GM12878 (cell line): ENCODE results near the gene MPV17. TPM values are rescaled to one million over a fixed set of nuclear protein-coding genes. Genes with fewer than 3 reads are reported as not detected.

Experiments used
- ATAC-seq: fragments of 200-7000 bp; cut with Tn5 transposase; 3 replicates; pipeline ENCODE4 v1.9.1; 2020; ENCODE audit warnings: mild to moderate bottlenecking, moderate library complexity
- BruUV-seq: library from RNA; stranded (reverse); fragments of 400-500 nt; replicated peaks from 2 replicates; lab custom pipeline; 2021; lab: Mats Ljungman, UMichigan
- CTCF ChIA-PET: fragments of 300-600 bp; sonication (Branson Sonifier 250); formaldehyde crosslinking; extraction: SDS; loops from one replicate; lab custom pipeline; 2021; ENCODE audit warnings: inconsistent platforms; lab: Yijun Ruan, JAX
- POLR2A ChIA-PET: fragments of 350-600 bp; formaldehyde crosslinking; extraction: SDS; loops from one replicate; lab custom pipeline; 2021; ENCODE audit warnings: inconsistent platforms; lab: Charles Lee
- RAD21 ChIA-PET: fragments of 300-600 bp; sonication (Branson Sonifier 250); formaldehyde crosslinking; loops from one replicate; lab custom pipeline; 2023; ENCODE audit warnings: antibody characterized with exemption; ENCODE audit not compliant: unreplicated experiment; lab: Charles Lee
- SMC1A ChIA-PET: fragments of 300-600 bp; sonication (Branson Sonifier 250); formaldehyde crosslinking; loops from one replicate; lab custom pipeline; 2023; ENCODE audit not compliant: unreplicated experiment, uncharacterized antibody; lab: Charles Lee
- DNase-seq: peaks from one replicate; pipeline ENCODE4 v3.0.0-alpha.2; 2011; ENCODE audit warnings: low read depth, low spot score
- FAIRE-seq: peaks from 3 replicates; lab custom pipeline; 2011; peaks lifted over from hg19 to GRCh38; lab: Jason Lieb, UNC
- H2AFZ ChIP-seq: 2 replicates; pipeline ENCODE4 v1.6.0; 2011; ENCODE audit warnings: low read depth, low read length, control low read depth; ENCODE audit not compliant: control insufficient read depth
- H3K27ac ChIP-seq: 2 replicates; pipeline ENCODE4 v1.5.1; 2011; ENCODE audit warnings: control low read depth; ENCODE audit not compliant: control insufficient read depth, insufficient read depth
- H3K27me3 ChIP-seq, 2 experiments: replicated peaks in 1 of 2; 2 replicates each; pipeline versions ENCODE4 v1.6.0 to v1.6.1; 2011; ENCODE audit warnings: low read length in 1 of 2; ENCODE audit not compliant: control insufficient read depth in 2 of 2, insufficient read depth in 2 of 2
- H3K36me3 ChIP-seq, 2 experiments: 2 replicates each; pipeline ENCODE4 v1.5.1; 2011; ENCODE audit warnings: low read length in 1 of 2; ENCODE audit not compliant: control insufficient read depth in 2 of 2, insufficient read depth in 2 of 2
- H3K4me1 ChIP-seq: 2 replicates; pipeline ENCODE4 v1.6.1; 2011; ENCODE audit warnings: mild to moderate bottlenecking, low read length, moderate library complexity, mixed read lengths; ENCODE audit not compliant: control insufficient read depth, insufficient read depth
- H3K4me2 ChIP-seq: 2 replicates; pipeline ENCODE4 v1.6.0; 2011; ENCODE audit warnings: control low read depth; ENCODE audit not compliant: control insufficient read depth, insufficient read depth
- H3K4me3 ChIP-seq: fragments of 200-600 bp; sonication (generic); 2 replicates; pipeline ENCODE4 v1.5.1; 2016
- H3K79me2 ChIP-seq: 2 replicates; pipeline ENCODE4 v1.6.0; 2011; ENCODE audit warnings: low read length; ENCODE audit not compliant: control insufficient read depth, insufficient read depth
- H3K9ac ChIP-seq: 2 replicates; pipeline ENCODE4 v1.8.0; 2011; ENCODE audit warnings: low read length, control low read depth, mixed read lengths; ENCODE audit not compliant: control insufficient read depth, insufficient read depth
- H3K9me3 ChIP-seq: replicated peaks from 3 replicates; pipeline ENCODE4 v1.5.1; 2011; ENCODE audit warnings: mild to moderate bottlenecking, low read length; ENCODE audit not compliant: control insufficient read depth, insufficient read depth
- H4K20me1 ChIP-seq: 2 replicates; pipeline ENCODE4 v1.6.0; 2011; ENCODE audit not compliant: control insufficient read depth, insufficient read depth
- CBX5 ChIP-seq: sonication (generic); IDR thresholded peaks from 2 replicates; pipeline ENCODE4 v1.6.1; 2016; ENCODE audit warnings: low read depth, moderate library complexity, mild to moderate bottlenecking, inconsistent platforms
- CHD4 ChIP-seq: fragments of 200-600 bp; sonication (generic); IDR thresholded peaks from 2 replicates; pipeline ENCODE4 v1.6.1; 2016; ENCODE audit warnings: mild to moderate bottlenecking
- JUND ChIP-seq: IDR thresholded peaks from 2 replicates; pipeline ENCODE4 v1.6.1; 2012; ENCODE audit warnings: low read depth, mild to moderate bottlenecking, low read length, improper control_type of control experiment, moderate library complexity
- SIX5 ChIP-seq: IDR thresholded peaks from 2 replicates; pipeline ENCODE4 v1.6.1; 2011; ENCODE audit warnings: mild to moderate bottlenecking, low read depth, low read length, moderate library complexity; ENCODE audit not compliant: severe bottlenecking
- TAF1 ChIP-seq: IDR thresholded peaks from 2 replicates; pipeline ENCODE4 v1.6.1; 2011; ENCODE audit warnings: mild to moderate bottlenecking, low read depth, low read length, borderline replicate concordance
- TCF7 ChIP-seq: IDR thresholded peaks from 2 replicates; pipeline ENCODE4 v1.6.1; 2014; ENCODE audit warnings: antibody characterized with exemption, borderline replicate concordance
- WGBS: methylation state at CpG from one replicate; pipeline ENCODE4 v1.1.6; 2016; ENCODE audit warnings: low lambda C conversion rate; ENCODE audit not compliant: insufficient replicate concordance, insufficient coverage; ENCODE audit errors: missing lambda C conversion rate; 5-methylcytosine and 5-hydroxymethylcytosine counted together
- in situ Hi-C: fragments of 300-500 bp; cut with MboI; formaldehyde crosslinking; loops from 9 replicates; pipeline ENCODE4 v1.14.3; 2018; ENCODE audit warnings: mixed read lengths
- intact Hi-C: fragments of 100-400 bp; cut with micrococcal nuclease; formaldehyde crosslinking; loops from one replicate; pipeline ENCODE4 v1.14.2; 2022; ENCODE audit not compliant: unreplicated experiment
- polyA plus RNA-seq, 11 experiments: library from polyadenylated mRNA; depleted of rRNA in 4 of 11; unstranded in 6 of 11; stranded (reverse) in 5 of 11; fragments of >200 nt; fragmentation: Nextera tagmentation in 4 of 11; fragmentation: Illumina TruSeq in 1 of 11; extraction: Ambion mirVana in 4 of 11; extraction: Trizol in 1 of 11; gene quantifications; 1 replicate in 1 of 11; 2 replicates in 10 of 11; pipeline versions ENCODE4 v1.2.1 to v1.2.3, GENCODE V29; 2011 to 2016; ENCODE audit warnings: inconsistent platforms in 2 of 11, missing spikeins in 2 of 11, low read depth in 1 of 11
- total RNA-seq, 4 experiments: library from RNA; depleted of rRNA in 3 of 4; stranded (reverse); fragments of >200 nt in 3 of 4; fragmentation: Illumina TruSeq in 1 of 4; extraction: Trizol in 1 of 4; gene quantifications; 2 replicates each; pipeline versions ENCODE4 v1.2.1 to v1.2.3, GENCODE V29; 2013 to 2021
- TF ChIP-seq, protein P1 (sequence below): fragments of 450-650 bp; IDR thresholded peaks from 2 replicates; pipeline ENCODE4 v1.6.1; 2017; ENCODE audit warnings: mild to moderate bottlenecking, low read depth, inconsistent platforms; ENCODE audit not compliant: poor library complexity, severe bottlenecking

The MPV17 gene
- total and polyA plus RNA-seq, 10 of the 15 experiments (the other 5 are each of a cell fraction or from before 2014, with no cell fraction given), result 63.4 to 143 (median 89.0) TPM

DNA sequence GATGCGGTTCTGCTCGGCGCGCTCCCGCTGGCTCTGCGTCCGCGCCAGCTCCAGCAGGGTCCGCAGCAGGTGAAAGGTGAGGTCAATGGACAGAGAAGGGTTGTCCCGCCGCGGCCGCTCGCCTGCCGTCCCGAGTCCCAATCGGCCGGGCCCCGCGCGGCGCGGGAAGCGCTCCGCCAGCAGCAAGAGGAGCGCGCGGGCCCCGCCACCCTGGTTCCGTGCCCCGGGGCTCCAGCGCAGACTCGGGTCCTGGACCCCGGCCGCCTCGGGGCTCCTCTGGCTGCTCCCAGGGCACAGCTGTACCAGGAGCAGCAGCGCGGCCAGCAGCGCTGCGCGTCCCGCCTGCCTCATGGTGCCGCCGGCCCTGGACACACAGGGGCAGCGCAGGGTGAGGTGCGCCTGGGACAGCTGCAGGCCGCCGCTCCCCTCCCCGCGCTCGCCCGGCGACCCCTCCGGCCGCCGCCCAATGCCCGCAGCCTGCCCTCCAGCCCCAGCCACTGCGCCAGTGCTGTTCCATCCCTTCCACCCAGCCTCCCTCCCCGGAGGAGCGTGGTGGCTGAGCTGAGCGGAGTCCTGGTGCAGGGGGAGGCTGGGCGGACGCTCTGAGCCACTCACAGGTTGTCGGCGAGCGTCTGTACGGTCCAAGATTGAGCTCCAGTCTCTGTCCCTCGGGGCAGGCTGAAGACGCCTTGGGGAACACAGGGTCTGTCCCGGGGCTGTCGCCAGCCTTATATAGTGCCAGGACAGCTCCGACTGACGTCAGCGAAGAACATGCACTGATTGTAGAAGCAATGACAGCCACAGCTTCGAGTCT lies 15.1 kb downstream of the MPV17 start:
- RAD21 ChIA-PET, result no interaction called here
- SMC1A ChIA-PET, result no interaction called here
- Histone ChIP-seq H3K4me3 (no peak overlapping the region), H2AFZ (no peak overlapping the region), H3K27ac (no peak overlapping the region), H4K20me1 (no peaks in the 10 kb centered on the region), H3K9ac (no peak overlapping the region), H3K4me1 (no peaks in the 10 kb centered on the region), H3K27me3 (no peaks in the 10 kb centered on the region; a peak in 1 of 4 replicates), H3K36me3 (peaks cover 0 to 3% of the 10 kb centered on the region in 2 experiments; a peak in 1 of 4 replicates), H3K4me2 (no peak overlapping the region), H3K9me3 (no peaks in the 10 kb centered on the region; the same call in 2 of the 3 replicates), H3K79me2 (no peaks in the 10 kb centered on the region)
- POLR2A ChIA-PET, result no interaction called here
- in situ Hi-C loops, result no loop called here
- no peak for ATAC-seq
- BruUV-seq, result no TSS peak
- DNase-seq, result no peak
- FAIRE-seq, result no peak
- 87% methylated on average over 43 of the region's 75 CpGs for WGBS
- no peak for TF ChIP-seq TCF7
- TF ChIP-seq TAF1, result no peak
- no peak for TF ChIP-seq SIX5
- TF ChIP-seq, protein P1, sequence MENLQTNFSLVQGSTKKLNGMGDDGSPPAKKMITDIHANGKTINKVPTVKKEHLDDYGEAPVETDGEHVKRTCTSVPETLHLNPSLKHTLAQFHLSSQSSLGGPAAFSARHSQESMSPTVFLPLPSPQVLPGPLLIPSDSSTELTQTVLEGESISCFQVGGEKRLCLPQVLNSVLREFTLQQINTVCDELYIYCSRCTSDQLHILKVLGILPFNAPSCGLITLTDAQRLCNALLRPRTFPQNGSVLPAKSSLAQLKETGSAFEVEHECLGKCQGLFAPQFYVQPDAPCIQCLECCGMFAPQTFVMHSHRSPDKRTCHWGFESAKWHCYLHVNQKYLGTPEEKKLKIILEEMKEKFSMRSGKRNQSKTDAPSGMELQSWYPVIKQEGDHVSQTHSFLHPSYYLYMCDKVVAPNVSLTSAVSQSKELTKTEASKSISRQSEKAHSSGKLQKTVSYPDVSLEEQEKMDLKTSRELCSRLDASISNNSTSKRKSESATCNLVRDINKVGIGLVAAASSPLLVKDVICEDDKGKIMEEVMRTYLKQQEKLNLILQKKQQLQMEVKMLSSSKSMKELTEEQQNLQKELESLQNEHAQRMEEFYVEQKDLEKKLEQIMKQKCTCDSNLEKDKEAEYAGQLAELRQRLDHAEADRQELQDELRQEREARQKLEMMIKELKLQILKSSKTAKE, result no peak
- no peak for TF ChIP-seq CHD4
- TF ChIP-seq CBX5, result no peak
- no peak for TF ChIP-seq JUND
- CTCF ChIA-PET, result no interaction called here
- intact Hi-C loops, result no loop called here
